Prostate gland (tissue), 2 donors: ENCODE results near the gene PLEKHM2.
"Not testable (repeated sequence)": the region's sequence is repeated elsewhere in the genome, so short reads cannot be mapped to it uniquely, and the experiment has no call there.

Source experiments
- POLR2A ChIP-seq: fragments of 450-650 bp; IDR thresholded peaks from one replicate; pipeline ENCODE4 v1.6.1; 2016; ENCODE audit warnings: antibody characterized with exemption, mild to moderate bottlenecking
- TF ChIP-seq, protein P1 (sequence below), 4 experiments: fragments of 200-600 bp in 2 of 4; fragments of 450-650 bp in 2 of 4; sonication (generic) in 2 of 4; IDR thresholded peaks; 1 replicate in 3 of 4; 2 replicates in 1 of 4; pipeline ENCODE4 v1.5.1; 2016 to 2019; ENCODE audit warnings: antibody characterized with exemption in 4 of 4, mild to moderate bottlenecking in 2 of 4, moderate library complexity in 2 of 4

DNA sequence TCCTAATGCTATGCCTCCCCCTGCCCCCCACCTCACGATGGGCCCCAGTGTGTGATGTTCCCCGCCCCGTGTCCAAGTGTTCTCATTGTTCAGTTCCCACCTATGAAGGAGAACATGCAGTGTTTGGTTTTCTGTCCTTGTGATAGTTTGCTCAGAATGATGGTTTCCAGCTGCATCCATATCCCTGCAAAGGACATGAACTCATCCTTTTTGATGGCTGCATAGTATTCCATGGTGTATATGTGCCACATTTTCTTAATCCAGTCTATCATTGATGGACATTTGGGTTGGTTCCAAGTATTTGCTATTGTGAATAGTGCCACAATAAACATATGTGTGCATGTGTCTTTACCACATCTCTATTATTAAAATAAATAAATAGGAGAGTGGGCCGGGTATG lies 15.2 kb downstream of the PLEKHM2 start:
- not testable (repeated sequence) for TF ChIP-seq POLR2A
- TF ChIP-seq, protein P1, sequence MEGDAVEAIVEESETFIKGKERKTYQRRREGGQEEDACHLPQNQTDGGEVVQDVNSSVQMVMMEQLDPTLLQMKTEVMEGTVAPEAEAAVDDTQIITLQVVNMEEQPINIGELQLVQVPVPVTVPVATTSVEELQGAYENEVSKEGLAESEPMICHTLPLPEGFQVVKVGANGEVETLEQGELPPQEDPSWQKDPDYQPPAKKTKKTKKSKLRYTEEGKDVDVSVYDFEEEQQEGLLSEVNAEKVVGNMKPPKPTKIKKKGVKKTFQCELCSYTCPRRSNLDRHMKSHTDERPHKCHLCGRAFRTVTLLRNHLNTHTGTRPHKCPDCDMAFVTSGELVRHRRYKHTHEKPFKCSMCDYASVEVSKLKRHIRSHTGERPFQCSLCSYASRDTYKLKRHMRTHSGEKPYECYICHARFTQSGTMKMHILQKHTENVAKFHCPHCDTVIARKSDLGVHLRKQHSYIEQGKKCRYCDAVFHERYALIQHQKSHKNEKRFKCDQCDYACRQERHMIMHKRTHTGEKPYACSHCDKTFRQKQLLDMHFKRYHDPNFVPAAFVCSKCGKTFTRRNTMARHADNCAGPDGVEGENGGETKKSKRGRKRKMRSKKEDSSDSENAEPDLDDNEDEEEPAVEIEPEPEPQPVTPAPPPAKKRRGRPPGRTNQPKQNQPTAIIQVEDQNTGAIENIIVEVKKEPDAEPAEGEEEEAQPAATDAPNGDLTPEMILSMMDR (IDR thresholded peaks at IDR 0.05): not testable (repeated sequence)
